Mesendoderm (in vitro differentiated cells): Measurements from ENCODE around the gene ISM1.

ENCODE experiments used
- DNase-seq: peaks from one replicate; pipeline ENCODE4 v3.0.0; 2013
- H2AK5ac ChIP-seq: 2 replicates; pipeline ENCODE4 v1.6.1; 2013; ENCODE audit warnings: low read length, inconsistent platforms
- H2BK120ac ChIP-seq: 2 replicates; pipeline ENCODE4 v1.6.1; 2013; ENCODE audit warnings: low read depth, mild to moderate bottlenecking, low read length, moderate library complexity, mixed read lengths
- H2BK15ac ChIP-seq: replicated peaks from 2 replicates; pipeline ENCODE4 v1.6.1; 2013; ENCODE audit warnings: low read depth, mild to moderate bottlenecking, moderate library complexity
- H2BK5ac ChIP-seq: 2 replicates; pipeline ENCODE4 v1.6.1; 2013; ENCODE audit warnings: low read length, inconsistent platforms
- H3K18ac ChIP-seq: 2 replicates; pipeline ENCODE4 v1.6.1; 2013; ENCODE audit warnings: mild to moderate bottlenecking, low read length, mixed read lengths
- H3K23ac ChIP-seq: one replicate; pipeline ENCODE4 v1.6.1; 2013; ENCODE audit warnings: low read length
- H3K27ac ChIP-seq: 2 replicates; pipeline ENCODE4 v1.5.1; 2013; ENCODE audit warnings: low read depth, mild to moderate bottlenecking, inconsistent platforms, low read length, moderate library complexity
- H3K27me3 ChIP-seq: 2 replicates; pipeline ENCODE4 v1.6.1; 2013; ENCODE audit warnings: low read length, control low read depth, mild to moderate bottlenecking, inconsistent platforms; ENCODE audit not compliant: insufficient read depth, poor library complexity
- H3K36me3 ChIP-seq: 2 replicates; pipeline ENCODE4 v1.6.1; 2013; ENCODE audit warnings: low read length, inconsistent platforms; ENCODE audit not compliant: control insufficient read depth, insufficient read depth
- H3K4ac ChIP-seq: one replicate; pipeline ENCODE4 v1.6.1; 2013; ENCODE audit warnings: low read depth, mild to moderate bottlenecking, low read length, moderate library complexity
- H3K4me1 ChIP-seq: 2 replicates; pipeline ENCODE4 v1.6.1; 2013; ENCODE audit warnings: low read depth, low read length, inconsistent platforms; ENCODE audit not compliant: control insufficient read depth
- H3K4me2 ChIP-seq: 2 replicates; pipeline ENCODE4 v1.6.1; 2013; ENCODE audit warnings: low read length
- H3K4me3 ChIP-seq: 2 replicates; pipeline ENCODE4 v1.5.1; 2013; ENCODE audit warnings: mild to moderate bottlenecking, low read length
- H3K56ac ChIP-seq: one replicate; pipeline ENCODE4 v1.6.1; 2013; ENCODE audit warnings: low read length
- H3K79me1 ChIP-seq: 2 replicates; pipeline ENCODE4 v1.6.1; 2013; ENCODE audit warnings: low read length, inconsistent platforms
- H3K79me2 ChIP-seq: 2 replicates; pipeline ENCODE4 v1.6.1; 2013; ENCODE audit warnings: mild to moderate bottlenecking, low read length; ENCODE audit not compliant: control insufficient read depth, insufficient read depth
- H3K9ac ChIP-seq: 2 replicates; pipeline ENCODE4 v1.6.1; 2013; ENCODE audit warnings: low read length, inconsistent platforms
- H4K5ac ChIP-seq: one replicate; pipeline ENCODE4 v1.6.1; 2013; ENCODE audit warnings: low read length
- H4K8ac ChIP-seq: one replicate; pipeline ENCODE4 v1.6.1; 2013; ENCODE audit warnings: low read depth, mild to moderate bottlenecking, control low read depth, low read length, moderate library complexity
- WGBS: extraction: QIAGEN DNeasy Blood & Tissue Kit; methylation state at CpG from one replicate; pipeline ENCODE4 v1.1.7; 2013; ENCODE audit warnings: low lambda C conversion rate, missing lambda C conversion rate; ENCODE audit not compliant: insufficient coverage; ENCODE audit errors: extremely low coverage; 5-methylcytosine and 5-hydroxymethylcytosine counted together

Gene ISM1

GRCh38 chr20:13349235-13349604, 128.1 kb downstream of the ISM1 start:
- Histone ChIP-seq H4K5ac (no peak overlapping the region), H3K18ac (no peak overlapping the region), H3K4ac (no peak overlapping the region), H3K56ac (no peak overlapping the region), H3K27me3 (no peaks in the 10 kb centered on the region), H3K4me2 (no peak overlapping the region), H3K4me3 (no peak overlapping the region), H3K4me1 (no peaks in the 10 kb centered on the region), H2AK5ac (no peak overlapping the region), H3K9ac (no peak overlapping the region), H4K8ac (no peak overlapping the region), H3K79me2 (no peaks in the 10 kb centered on the region), H2BK15ac (no peak overlapping the region), H2BK120ac (no peak overlapping the region), H3K27ac (no peak overlapping the region), H3K79me1 (no peaks in the 10 kb centered on the region), H2BK5ac (no peak overlapping the region), H3K36me3 (no peaks in the 10 kb centered on the region), H3K23ac (no peak overlapping the region)
- DNase-seq, result no peak
- no CpG with 5 or more reads among the region's 4 CpGs for WGBS
